Parathyroid adenoma (tissue), 2 donors: ENCODE results near the gene ATXN2L.

Experiments used
- H2AFZ ChIP-seq: fragments of 300-600 bp; sonication (generic); one replicate; pipeline ENCODE4 v1.7.0; 2017; ENCODE audit warnings: antibody characterized with exemption, mild to moderate bottlenecking
- H3K27ac ChIP-seq: fragments of 300-600 bp; sonication (generic); one replicate; pipeline ENCODE4 v1.7.0; 2017
- H3K27me3 ChIP-seq: fragments of 300-600 bp; sonication (generic); one replicate; pipeline ENCODE4 v1.7.0; 2017; ENCODE audit warnings: low read length; ENCODE audit not compliant: control insufficient read depth, insufficient read depth
- H3K36me3 ChIP-seq: fragments of 300-600 bp; sonication (generic); one replicate; pipeline ENCODE4 v1.7.0; 2017; ENCODE audit warnings: low read length; ENCODE audit not compliant: control insufficient read depth, insufficient read depth
- H3K4me1 ChIP-seq: fragments of 300-600 bp; sonication (generic); one replicate; pipeline ENCODE4 v1.7.0; 2017; ENCODE audit warnings: control low read depth
- H3K4me2 ChIP-seq: fragments of 300-600 bp; sonication (generic); one replicate; pipeline ENCODE4 v1.7.0; 2017; ENCODE audit warnings: low read length
- H3K4me3 ChIP-seq: fragments of 300-600 bp; sonication (generic); one replicate; pipeline ENCODE4 v1.7.0; 2017; ENCODE audit warnings: low read depth, low read length
- H3K79me2 ChIP-seq: fragments of 300-600 bp; sonication (generic); one replicate; pipeline ENCODE4 v1.7.0; 2017; ENCODE audit warnings: control low read depth
- H3K9ac ChIP-seq: fragments of 300-600 bp; sonication (generic); one replicate; pipeline ENCODE4 v1.7.0; 2017; ENCODE audit warnings: mild to moderate bottlenecking
- H3K9me3 ChIP-seq: fragments of 300-600 bp; sonication (generic); one replicate; pipeline ENCODE4 v1.7.0; 2017; ENCODE audit warnings: low read length; ENCODE audit not compliant: control insufficient read depth
- CTCF ChIP-seq: fragments of 300-600 bp; sonication (generic); IDR thresholded peaks from one replicate; pipeline ENCODE4 v1.7.0; 2017; ENCODE audit warnings: antibody characterized with exemption, mild to moderate bottlenecking
- donor health status: primary hyperparathyroidism.

Gene ATXN2L

GRCh38 chr16:28824717-28824973, 1.8 kb downstream of the ATXN2L start:
- Histone ChIP-seq H3K27me3 (no peaks in the 10 kb centered on the region), H3K4me2 (peak overlapping the region; percentile 99), H3K36me3 (no peaks in the 10 kb centered on the region), H2AFZ (peak overlapping the region; percentile 79), H3K4me3 (peak overlapping the region; percentile 99), H3K9me3 (no peaks in the 10 kb centered on the region), H3K9ac (peak overlapping the region; percentile 98), H3K79me2 (peaks cover 40% of the 10 kb centered on the region), H3K4me1 (peaks cover 10% of the 10 kb centered on the region), H3K27ac (peak overlapping the region; percentile 95)
- TF ChIP-seq CTCF: no peak

- H3K4me2 ChIP-seq: no peak overlapping the region
- no peaks in the 10 kb centered on the region for H3K9me3 ChIP-seq
- no peak for TF ChIP-seq CTCF
- H3K4me1 ChIP-seq: peaks cover 10% of the 10 kb centered on the region
- no peaks in the 10 kb centered on the region for H3K36me3 ChIP-seq
- no peaks in the 10 kb centered on the region for H3K27me3 ChIP-seq
- peaks cover 43% of the 10 kb centered on the region for H3K79me2 ChIP-seq
- H2AFZ ChIP-seq: no peak overlapping the region
- H3K9ac ChIP-seq: no peak overlapping the region
- H3K4me3 ChIP-seq: no peak overlapping the region
- H3K27ac ChIP-seq: no peak overlapping the region
Observed at GRCh38 chr16:28826141-28826540, 3.3 kb downstream of the ATXN2L start.

- no peak for TF ChIP-seq CTCF
- Histone ChIP-seq H3K9me3 (no peaks in the 10 kb centered on the region), H3K9ac (no peak overlapping the region), H3K27me3 (no peaks in the 10 kb centered on the region), H2AFZ (no peak overlapping the region), H3K36me3 (no peaks in the 10 kb centered on the region), H3K79me2 (peaks cover 39% of the 10 kb centered on the region), H3K4me3 (no peak overlapping the region), H3K4me2 (no peak overlapping the region), H3K4me1 (peaks cover 6% of the 10 kb centered on the region), H3K27ac (no peak overlapping the region)
Observed at GRCh38 chr16:28829747-28830146, 6.9 kb downstream of the ATXN2L start.

GRCh38 chr16:28830531-28830930, 7.7 kb downstream of the ATXN2L start:
- H3K36me3 ChIP-seq: no peaks in the 10 kb centered on the region
- H3K79me2 ChIP-seq: peaks cover 33% of the 10 kb centered on the region
- no peak overlapping the region for H3K9ac ChIP-seq
- no peaks in the 10 kb centered on the region for H3K9me3 ChIP-seq
- no peak overlapping the region for H3K27ac ChIP-seq
- no peak overlapping the region for H3K4me2 ChIP-seq
- H2AFZ ChIP-seq: no peak overlapping the region
- H3K4me3 ChIP-seq: no peak overlapping the region
- no peak for TF ChIP-seq CTCF
- no peaks in the 10 kb centered on the region for H3K4me1 ChIP-seq
- H3K27me3 ChIP-seq: no peaks in the 10 kb centered on the region

GRCh38 chr16:28834349-28834748, 11.6 kb downstream of the ATXN2L start:
- Histone ChIP-seq H3K27ac (no peak overlapping the region), H3K9ac (no peak overlapping the region), H3K4me3 (no peak overlapping the region), H3K79me2 (peaks cover 6% of the 10 kb centered on the region), H2AFZ (no peak overlapping the region), H3K36me3 (no peaks in the 10 kb centered on the region), H3K4me2 (no peak overlapping the region), H3K27me3 (no peaks in the 10 kb centered on the region), H3K4me1 (no peaks in the 10 kb centered on the region), H3K9me3 (no peaks in the 10 kb centered on the region)
- no peak for TF ChIP-seq CTCF
